HG03442 (cell line): Measurements from ENCODE around the gene LPP.

Experiments
- ATAC-seq: cut with Tn5 transposase; IDR thresholded peaks from one replicate; pipeline ENCODE4 v1.9.1; 2021; ENCODE audit warnings: mild to moderate bottlenecking, moderate library complexity; ENCODE audit not compliant: unreplicated experiment

The LPP gene

DNA sequence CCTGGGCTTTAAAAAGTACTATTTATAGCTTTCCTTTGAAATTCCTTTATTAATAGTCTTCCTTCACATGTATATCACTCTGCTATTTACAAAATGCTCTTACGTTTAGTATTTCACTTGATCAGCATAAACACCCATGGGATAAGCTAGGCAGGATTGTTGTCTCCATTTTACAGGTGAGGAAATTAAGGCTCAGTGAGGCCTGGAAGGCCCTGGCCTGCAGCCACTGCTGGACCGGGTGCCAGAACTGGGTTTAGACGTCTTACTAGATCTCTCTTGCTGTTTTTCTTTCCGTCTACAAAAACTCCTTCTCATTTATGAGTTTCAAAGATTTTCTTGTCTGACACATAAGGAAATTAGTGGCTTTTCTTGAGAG, 236.4 kb downstream of the LPP start:
- peak; percentile 18 for ATAC-seq

DNA sequence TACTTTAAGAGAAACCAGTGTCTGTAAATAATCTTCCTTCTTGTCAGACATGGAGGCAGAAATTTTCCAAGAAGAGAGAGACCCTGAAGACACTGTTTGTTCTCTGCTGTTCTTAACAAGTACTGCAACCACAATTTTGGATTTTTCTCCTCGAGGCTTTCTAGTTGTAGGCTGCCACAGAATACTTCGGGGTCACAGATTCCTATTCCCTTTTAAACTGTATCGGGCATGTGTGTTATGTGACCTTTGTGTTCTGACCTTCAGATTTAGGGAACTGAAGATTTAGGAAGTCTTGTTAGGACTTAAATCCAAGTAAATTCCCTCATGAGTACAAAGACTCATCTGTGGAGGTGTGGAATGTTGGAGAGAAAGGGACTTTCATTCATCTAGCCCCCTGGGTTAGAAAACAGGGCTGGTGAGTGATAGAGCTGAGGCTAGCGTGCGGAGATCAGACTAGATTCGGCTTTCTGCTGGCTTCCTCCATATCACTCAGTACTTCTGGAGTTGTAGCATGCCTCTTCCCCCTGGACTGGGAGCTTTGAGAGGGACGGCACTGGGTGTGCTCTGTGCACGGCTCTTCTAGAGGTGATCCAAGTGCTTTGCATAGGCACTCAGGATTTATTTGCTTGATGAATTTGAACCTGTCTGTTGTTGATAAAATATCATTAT, 237.0 kb downstream of the LPP start:
- ATAC-seq, result no peak

DNA sequence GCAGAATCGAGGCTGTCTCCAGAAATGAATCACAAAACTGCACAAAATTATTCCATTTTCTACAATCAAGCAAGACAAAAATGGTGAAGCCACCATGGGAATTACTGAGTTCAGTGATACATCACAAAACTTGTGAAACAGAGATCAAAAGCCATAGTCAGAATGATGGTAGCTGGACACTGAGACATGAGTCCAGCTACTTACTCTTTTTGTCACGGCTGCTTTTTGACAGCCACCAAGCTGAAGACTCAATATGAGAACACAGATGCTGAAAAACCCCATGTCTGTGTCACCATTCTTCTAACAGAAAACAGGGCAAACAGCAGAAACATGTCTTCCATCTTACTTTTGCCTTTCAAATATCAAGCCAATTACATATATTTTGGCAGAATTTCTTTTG, 237.6 kb downstream of the LPP start:
- no peak for ATAC-seq

DNA sequence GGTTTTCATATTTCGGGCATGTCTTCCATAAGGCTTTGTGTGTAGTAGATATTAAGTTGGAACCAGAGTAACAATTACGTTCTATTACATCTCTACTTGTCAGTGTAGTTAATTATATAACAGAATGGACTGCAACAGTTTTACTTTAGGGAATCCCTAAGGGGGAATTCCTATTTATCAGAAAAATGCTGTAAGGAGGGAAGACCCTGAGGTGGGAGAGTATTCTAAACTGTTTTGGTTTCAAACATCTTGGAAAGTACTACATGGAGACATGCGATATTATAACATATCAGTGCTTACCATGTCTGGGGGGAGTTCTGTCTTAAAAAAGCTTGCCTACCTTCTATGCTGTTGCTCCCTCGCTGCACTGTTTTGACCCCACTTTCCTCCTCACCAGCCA, 238.1 kb downstream of the LPP start:
- no peak for ATAC-seq

DNA sequence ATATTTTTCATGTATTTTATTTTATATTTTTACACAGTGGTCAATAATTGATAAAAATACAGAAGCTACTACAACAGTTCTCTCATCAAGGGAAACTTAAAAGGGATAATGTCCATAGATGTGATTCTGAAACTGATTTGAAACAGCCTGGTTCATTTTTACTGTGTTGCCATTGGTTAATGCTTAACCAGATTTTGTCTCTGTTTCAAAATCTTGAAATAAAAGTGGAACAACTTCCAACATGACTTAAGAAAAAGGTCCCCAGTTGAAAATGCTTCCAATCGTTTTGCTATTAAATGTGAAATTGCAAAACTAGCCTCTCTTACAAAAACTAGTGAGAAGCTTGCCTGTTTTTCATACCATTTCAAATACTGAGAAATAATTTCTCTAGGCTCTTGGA, 240.7 kb downstream of the LPP start:
- ATAC-seq, result no peak

DNA sequence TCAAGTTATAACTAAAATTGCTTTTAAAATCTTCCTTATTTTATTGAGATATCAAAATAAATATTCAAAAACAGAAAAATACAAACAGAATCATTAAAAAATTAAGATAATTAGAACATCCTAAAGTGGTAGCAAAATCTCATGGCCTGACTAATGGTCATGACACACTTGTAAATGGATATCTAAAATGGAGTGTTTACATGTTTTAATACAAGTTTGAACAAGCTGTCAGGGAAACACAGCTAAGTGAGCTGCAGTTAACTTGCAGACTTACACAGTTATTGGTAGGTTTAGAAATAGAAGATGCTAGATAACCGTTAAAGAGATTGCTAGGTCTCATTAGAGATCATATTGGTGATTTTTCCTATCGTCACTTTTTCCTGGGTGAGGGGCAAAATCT, 242.3 kb downstream of the LPP start:
- ATAC-seq, result no peak

DNA sequence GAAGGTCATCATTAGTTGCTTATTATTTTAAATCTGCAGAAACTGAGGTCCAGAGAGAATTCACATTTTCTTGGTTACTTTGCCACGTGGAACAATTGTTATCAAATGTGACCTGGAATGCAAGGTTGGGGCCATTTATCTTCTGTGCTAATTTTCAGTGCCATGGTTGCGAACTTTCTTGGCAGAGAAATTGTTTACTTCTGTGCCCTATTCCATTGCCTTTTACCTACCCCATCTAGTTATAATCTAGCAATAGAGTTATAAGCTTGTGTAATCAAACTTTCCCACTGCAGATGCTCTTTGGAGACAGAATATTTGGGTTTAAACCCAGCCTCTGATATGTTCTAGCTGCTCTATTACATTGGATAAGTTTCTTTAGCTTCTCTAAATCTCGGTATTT, 242.9 kb downstream of the LPP start:
- ATAC-seq, result no peak

DNA sequence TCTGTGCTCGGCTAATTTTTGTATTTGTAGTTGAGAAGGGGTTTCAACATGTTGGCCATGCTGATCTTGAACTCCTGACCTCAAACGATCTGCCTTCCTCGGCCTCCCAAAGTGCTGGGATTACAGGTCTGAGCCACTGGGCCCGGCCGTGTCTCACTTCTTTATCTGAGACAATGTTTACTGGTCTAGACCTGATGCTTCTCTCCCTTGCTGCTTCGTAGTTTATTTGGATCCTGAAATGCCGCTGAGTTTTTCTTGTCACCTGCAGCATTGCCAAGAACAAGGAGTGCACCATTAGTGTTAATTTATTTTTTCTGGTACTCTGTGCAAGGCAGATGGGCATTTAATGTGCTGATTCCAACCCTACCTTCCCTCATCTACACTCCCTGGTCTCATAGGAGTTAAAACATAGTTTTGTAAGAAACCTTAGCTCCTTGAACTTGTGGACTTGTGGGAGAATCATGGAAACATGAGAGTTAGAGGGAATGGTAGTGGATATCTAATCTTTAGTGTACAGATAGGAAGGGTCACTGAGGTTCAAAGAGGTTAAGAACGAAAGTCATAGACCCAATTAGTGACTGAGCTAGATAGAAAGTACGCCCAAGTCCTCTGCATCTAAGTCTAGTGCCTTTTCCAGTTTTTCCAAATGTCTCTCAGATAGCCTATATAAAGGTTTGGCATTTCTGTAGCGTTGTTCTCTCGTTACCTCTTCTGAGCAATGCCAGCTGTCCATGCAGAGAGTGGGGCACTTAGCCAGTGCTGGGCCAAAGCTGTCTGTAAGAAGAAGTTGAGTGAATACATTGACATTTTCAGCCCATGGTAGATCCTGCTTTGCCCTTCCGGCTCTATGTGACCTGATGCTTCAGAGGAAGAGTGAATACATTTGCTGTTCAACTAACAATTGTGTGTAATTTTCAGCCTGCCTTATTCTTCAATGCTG, 244.1 kb downstream of the LPP start:
- ATAC-seq, result no peak

DNA sequence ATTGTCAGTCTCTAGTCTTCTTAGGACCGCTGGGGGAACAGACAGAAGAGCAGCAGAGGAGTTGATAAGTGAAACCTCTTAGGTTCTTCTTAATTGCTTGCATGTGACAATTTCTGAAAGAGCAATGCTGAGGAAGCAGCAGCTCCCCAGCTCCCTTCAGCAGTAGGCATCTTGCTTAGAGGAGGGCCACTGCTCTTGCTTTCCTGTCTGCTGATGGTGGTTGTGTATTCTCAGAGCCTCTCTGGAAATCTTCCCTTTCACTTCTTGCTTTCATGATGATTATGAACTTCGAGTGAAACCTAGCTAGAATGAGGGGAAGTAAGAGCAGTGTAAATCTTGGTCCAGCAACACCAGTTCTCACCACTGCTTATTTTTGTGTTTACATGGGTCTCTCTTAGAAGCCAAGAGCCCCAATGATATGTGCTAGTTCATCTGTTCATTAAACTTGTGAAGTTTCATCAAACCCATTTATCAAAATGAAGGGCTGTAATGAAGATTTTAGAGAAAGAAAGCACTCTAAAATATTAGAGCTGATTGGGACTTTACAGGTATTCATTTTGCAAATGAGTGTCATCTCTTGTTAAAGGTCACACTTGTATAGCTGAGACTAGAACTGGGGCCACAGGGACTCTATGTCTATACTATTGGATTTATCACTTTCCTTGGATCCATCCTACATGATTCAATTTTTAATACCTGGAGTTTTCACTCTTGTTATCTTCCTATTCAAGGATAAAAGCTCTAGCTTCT, 246.7 kb downstream of the LPP start:
- peak; percentile 95 for ATAC-seq

DNA sequence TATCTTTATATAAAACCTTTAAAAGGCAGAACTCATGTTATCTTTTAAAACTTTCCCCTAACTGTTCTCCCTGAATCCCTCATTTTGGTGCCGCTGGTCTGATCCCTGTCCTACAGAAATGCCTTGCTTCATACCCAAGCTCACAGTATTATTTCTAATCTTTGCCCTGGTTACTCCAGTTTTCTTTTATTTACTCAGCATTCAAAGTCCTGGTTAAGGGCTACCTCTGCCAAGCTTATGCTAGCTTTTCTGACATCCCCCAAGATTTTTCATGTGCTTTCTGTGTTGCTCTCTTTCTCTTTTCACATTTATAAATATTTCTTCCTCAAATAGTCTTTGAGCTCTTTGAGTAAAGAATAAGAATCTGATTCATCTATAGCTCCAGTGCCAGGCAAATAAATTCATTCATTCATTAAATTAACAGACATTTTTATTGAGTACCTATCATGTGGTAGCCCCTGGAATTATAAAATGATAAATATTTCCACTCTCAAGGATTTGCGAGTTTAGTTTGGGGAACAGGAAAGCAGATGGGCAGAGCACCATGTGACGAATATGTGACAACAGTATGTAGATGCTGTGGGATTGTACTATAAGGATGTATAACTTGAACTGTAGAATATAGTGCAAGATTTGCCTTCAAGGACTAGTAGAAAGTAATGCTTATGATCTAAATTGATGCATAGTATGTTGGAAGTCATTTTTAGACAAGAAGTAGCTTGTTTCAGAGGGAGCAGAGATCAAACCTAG, 247.5 kb downstream of the LPP start:
- ATAC-seq, result no peak

DNA sequence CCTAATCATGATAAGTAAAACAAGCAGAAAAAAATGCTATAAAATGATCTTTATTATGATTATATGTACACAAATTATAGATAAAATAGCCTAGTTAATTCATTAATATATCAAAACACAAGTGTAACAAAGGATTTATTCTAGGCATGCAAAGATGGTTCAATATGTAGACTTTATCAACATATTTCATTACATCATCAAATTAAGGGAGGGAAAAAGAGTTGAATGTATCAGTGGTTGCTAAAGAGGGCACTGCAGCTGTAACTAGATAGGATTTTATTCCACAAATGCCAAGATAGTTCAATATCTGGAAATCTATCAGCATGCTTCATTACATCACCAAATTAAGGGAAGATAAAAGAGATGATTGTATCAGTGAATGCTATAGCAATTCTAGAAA, 248.3 kb downstream of the LPP start:
- no peak for ATAC-seq

DNA sequence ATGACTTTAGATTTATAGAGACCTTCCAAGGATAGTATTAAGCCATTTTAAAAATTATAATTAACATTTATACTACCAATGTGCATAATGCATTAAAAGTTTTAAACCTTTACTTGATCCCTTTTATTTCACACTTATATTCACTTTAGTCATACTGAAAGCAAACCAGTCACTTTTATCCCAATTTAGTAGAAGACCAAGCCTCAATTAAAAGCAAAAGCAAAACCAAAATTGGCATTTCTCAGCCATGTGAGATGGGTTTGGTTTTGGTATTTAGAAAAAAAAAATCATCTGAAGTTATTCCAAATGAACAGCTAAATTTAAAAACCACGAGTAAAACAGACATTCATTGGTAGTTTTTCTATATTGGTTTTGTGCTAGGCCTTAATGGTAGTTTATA, 249.4 kb downstream of the LPP start:
- ATAC-seq, result no peak

DNA sequence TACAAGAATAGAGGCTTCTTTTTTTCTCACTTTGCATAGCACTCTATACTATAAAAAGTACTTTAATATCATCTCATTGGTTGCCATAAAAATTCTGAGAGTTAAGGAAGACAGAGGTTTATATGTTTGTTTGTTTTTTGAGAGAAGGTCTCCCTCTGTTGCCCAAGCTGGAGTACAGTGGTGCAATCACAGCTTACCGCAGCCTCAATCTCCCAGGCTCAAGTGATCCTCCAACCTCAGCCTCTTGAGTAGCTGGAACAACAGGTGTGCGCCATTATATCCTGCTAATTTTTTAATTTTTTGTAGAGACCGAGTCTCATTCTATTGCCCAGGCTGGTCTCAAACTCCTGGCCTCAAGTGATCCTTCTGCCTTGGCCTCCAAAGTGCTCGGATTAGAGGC, 250.2 kb downstream of the LPP start:
- ATAC-seq, result no peak

DNA sequence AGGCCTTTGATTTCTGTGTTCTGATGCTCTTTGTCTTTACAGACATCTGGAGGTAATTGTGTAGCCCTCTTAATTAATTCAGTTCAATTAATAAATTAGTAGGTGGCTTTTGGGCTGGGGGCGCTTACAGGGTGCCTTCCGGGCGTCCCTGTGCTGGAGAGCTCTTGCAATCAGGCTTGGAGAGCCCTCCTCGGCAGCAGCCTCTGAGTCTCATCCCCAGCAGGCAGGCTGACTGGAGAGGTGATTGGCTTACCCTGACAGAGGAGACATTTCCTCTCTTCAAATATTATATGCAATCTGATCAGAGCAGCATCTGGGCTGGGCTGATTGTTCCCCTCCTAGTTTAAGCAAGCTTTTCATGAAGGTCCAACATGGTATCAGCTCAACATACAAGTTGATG, 250.7 kb downstream of the LPP start:
- ATAC-seq, result no peak

DNA sequence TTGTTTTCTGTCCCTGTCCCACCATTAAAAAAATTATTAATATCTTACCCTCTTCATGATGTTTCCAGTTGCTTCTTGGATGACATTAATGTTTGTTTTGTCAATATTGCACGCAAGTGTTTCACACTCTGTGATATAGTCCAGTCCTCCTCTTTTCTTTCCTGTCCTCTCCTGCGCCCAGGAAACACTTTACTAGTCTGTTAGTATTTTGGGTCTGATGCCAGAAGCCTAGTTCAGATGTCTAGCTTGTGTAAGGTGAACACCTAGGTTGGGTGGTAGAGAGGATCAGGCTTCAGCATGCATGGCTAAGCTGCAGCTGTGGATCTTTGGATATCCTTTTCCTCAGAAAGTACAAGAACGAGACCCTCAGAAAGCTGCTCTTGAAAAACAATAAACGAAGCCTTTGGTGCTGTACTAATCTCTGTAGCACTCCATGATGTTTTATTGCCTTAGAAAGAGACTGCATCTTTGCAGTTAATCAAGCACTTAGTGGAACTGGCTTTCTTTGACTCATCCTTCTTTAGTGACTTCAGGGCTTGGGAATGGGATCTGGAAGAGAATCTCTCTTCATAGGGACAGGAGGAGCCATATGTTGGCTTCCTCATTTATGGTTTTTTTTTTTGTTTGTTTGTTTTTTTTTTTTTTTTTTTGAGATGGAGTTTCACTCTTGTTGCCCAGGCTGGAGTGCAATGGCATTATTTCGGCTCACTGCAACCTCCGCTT, 253.4 kb downstream of the LPP start:
- ATAC-seq, result no peak

DNA sequence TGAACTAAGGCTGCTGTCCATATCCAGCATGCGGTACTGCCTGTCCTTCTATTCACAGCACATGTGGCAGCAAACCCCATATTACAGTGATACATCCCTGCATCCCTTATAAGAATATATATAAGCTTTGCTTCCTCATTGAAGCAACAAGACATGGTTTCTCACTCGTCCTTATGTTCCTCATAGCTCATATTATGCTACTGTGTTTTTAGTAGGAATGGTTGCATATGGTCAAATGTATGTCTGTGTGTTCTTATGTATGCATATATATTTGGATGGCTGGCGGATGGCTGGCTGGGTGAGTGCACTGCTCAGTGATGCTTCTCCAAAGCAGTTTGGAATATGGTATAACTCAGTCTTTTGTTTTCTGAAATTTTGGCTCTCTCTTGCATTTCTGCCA, 254.9 kb downstream of the LPP start:
- ATAC-seq, result no peak

DNA sequence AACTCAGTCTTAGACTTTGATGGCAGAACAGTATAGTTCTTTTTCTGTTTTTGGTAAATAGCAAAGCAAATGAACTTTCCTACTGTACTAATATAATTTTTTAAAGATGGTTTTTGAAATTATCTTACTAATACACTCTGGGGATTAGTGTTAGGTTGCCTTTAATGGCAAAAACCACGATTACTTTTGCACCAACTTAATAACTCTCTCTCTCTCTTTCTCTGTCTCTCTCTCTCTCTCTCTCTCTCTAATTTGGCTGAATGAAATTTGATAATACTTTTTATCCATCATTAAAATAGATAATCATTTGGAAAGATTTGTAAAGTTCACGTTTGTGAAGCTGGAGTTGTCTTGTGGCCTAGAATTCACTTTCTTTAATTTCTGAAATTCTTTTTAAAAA, 257.8 kb downstream of the LPP start:
- no peak for ATAC-seq

DNA sequence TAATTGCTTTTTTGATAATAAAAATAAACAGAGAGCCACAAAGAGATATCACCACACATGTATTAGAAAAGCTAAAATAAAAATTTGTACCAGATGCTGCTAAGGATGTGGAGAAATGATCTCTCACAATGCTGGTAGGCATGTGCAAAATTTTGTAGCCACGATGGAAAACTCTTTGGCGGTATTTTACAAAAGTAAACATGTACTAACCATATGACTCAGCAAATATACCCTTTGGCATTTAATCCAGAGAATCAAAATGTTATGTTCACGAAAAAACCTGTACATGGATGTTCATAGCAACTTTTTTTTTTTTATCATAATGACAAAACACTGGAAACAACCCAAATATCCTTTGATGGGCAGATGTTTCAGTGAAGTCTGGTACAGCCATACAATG, 261.2 kb downstream of the LPP start:
- ATAC-seq, result no peak

DNA sequence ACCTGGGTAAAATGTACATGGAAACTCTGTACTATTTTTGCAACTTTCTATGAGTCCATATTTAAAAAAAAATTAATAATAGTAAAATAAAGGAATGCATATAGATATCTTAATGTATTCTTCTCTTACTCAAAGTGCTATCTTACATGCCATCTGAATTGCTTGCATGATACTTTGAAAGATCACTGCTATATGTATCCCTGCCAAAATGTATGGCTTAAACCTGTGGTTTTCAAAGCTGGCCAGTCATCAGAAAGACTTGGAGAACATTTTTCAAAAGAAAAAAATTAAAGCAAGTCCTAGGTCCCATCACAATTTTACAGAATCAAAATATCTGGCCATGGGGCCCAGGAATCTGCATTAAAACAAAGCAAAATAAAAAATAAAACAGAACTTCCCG, 262.1 kb downstream of the LPP start:
- ATAC-seq, result no peak

DNA sequence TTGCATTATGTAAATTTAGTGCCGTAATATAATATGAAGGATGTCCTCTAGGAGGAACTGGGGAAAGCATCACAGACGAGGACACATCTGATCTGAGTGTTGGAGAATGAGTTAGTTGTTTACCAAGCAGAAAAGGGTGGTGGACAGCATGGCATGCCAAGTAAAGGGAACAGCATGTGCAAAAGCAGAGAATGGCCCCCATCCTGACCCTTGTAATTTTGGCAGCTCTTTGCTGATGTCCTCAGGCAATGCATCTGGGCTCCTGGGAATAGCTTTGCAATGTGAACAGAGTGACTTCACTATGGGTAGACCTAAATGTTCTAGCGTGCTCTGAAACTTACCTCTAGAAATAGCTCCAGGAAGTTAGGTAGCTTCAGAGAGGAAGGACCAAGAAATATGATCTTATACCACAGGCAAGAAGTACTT, 263.3 kb downstream of the LPP start:
- ATAC-seq, result no peak
